HepG2 (cell line): ENCODE data around the gene RILPL1. TPM values are rescaled to one million over a fixed set of nuclear protein-coding genes. Genes with fewer than 3 reads are reported as not detected.

Source experiments
- ATAC-seq: fragments of 200-7000 bp; cut with Tn5 transposase; 3 replicates; pipeline ENCODE4 v1.9.1; 2020; ENCODE audit warnings: mild to moderate bottlenecking, moderate library complexity
- BruUV-seq: library from RNA; stranded (reverse); fragments of 400-500 nt; replicated peaks from 2 replicates; lab custom pipeline; 2021; lab: Mats Ljungman, UMichigan
- CTCF ChIA-PET: fragments of 300-600 bp; formaldehyde crosslinking; extraction: SDS; loops from one replicate; lab custom pipeline; 2021; ENCODE audit warnings: low total read pairs, inconsistent platforms, low intra/inter-chr PET ratio; lab: Yijun Ruan, JAX
- POLR2A ChIA-PET: fragments of 350-600 bp; sonication (Branson Sonifier 250); formaldehyde crosslinking; loops from one replicate; lab custom pipeline; 2020; ENCODE audit warnings: antibody characterized with exemption, inconsistent platforms; lab: Yijun Ruan, JAX
- DNase-seq: peaks from one replicate; pipeline ENCODE4 v3.0.0-alpha.2; 2015; ENCODE audit warnings: low spot score
- FAIRE-seq: peaks from 3 replicates; lab custom pipeline; 2011; peaks lifted over from hg19 to GRCh38; lab: Jason Lieb, UNC
- H2AFZ ChIP-seq: one replicate; pipeline ENCODE4 v1.6.1; 2011; ENCODE audit warnings: low read length, inconsistent platforms
- H3K27ac ChIP-seq: fragments of 300-600 bp; 3 replicates; pipeline ENCODE4 v1.8.0; 2011; ENCODE audit warnings: mixed run types, mild to moderate bottlenecking, mixed read lengths, low read length, inconsistent platforms; ENCODE audit not compliant: insufficient read depth; ENCODE audit errors: extremely low read length
- H3K27me3 ChIP-seq, 2 experiments: fragments of 200-600 bp in 1 of 2; 2 replicates in 1 of 2; 3 replicates in 1 of 2; pipeline versions ENCODE4 v1.6.0 to v1.8.0; 2011; ENCODE audit warnings: low read length in 2 of 2, mild to moderate bottlenecking in 2 of 2, moderate library complexity in 2 of 2, inconsistent platforms in 1 of 2; ENCODE audit not compliant: insufficient read depth in 2 of 2, control insufficient read depth in 1 of 2
- H3K36me3 ChIP-seq, 2 experiments: fragments of 200-600 bp in 1 of 2; replicated peaks in 1 of 2; 2 replicates in 1 of 2; 3 replicates in 1 of 2; pipeline versions ENCODE4 v1.5.1 to v1.8.0; 2011; ENCODE audit warnings: low read length in 2 of 2, inconsistent platforms in 1 of 2; ENCODE audit not compliant: insufficient read depth in 2 of 2, control insufficient read depth in 1 of 2
- H3K4me1 ChIP-seq: 2 replicates; pipeline ENCODE4 v1.5.1; 2012; ENCODE audit warnings: low read length, inconsistent platforms; ENCODE audit not compliant: insufficient read depth
- H3K4me2 ChIP-seq: 2 replicates; pipeline ENCODE4 v1.6.0; 2011; ENCODE audit warnings: low read depth, low read length, inconsistent platforms
- H3K4me3 ChIP-seq, 3 experiments: fragments of 200-600 bp in 1 of 3; sonication (generic), shearing (Covaris generic) in 1 of 3; replicated peaks in 1 of 3; 2 replicates each; pipeline ENCODE4 v1.5.1; 2011 to 2016; ENCODE audit warnings: low read length in 3 of 3, inconsistent platforms in 2 of 3, low read depth in 2 of 3, mild to moderate bottlenecking in 2 of 3, control low read depth in 1 of 3, mixed read lengths in 1 of 3; ENCODE audit not compliant: insufficient read depth in 1 of 3
- H3K79me2 ChIP-seq: one replicate; pipeline ENCODE4 v1.6.1; 2011; ENCODE audit warnings: low read length, inconsistent platforms; ENCODE audit not compliant: insufficient read depth
- H3K9ac ChIP-seq: 2 replicates; pipeline ENCODE4 v1.6.0; 2011; ENCODE audit warnings: mild to moderate bottlenecking, low read depth, low read length, inconsistent platforms; ENCODE audit not compliant: insufficient read depth
- H3K9me3 ChIP-seq: 2 replicates; pipeline ENCODE4 v1.5.1; 2012; ENCODE audit warnings: mild to moderate bottlenecking, low read length
- H4K20me1 ChIP-seq: 2 replicates; pipeline ENCODE4 v1.6.0; 2011; ENCODE audit warnings: inconsistent platforms, mild to moderate bottlenecking, low read length, moderate library complexity; ENCODE audit not compliant: insufficient read depth
- IKZF4 ChIP-seq: sonication (generic); formaldehyde crosslinking; IDR thresholded peaks from 2 replicates; pipeline ENCODE4 v1.5.1; 2020; ENCODE audit warnings: borderline replicate concordance, mild to moderate bottlenecking, low read depth, missing genetic modification reagents; ENCODE audit errors: not compliant biosample characterization
- MATR3 ChIP-seq: sonication (generic); formaldehyde crosslinking; IDR thresholded peaks from 2 replicates; pipeline ENCODE4 v1.4.0; 2020; ENCODE audit warnings: missing genetic modification reagents
- MBD4 ChIP-seq: IDR thresholded peaks from 2 replicates; pipeline ENCODE4 v1.6.1; 2012; ENCODE audit warnings: low read length, inconsistent platforms, borderline replicate concordance
- STAG1 ChIP-seq: sonication (generic); formaldehyde crosslinking; IDR thresholded peaks from 2 replicates; pipeline ENCODE4 v1.4.0; 2020; ENCODE audit warnings: missing genetic modification reagents
- ZNF101 ChIP-seq: sonication (generic); formaldehyde crosslinking; IDR thresholded peaks from 2 replicates; pipeline ENCODE4 v1.4.0; 2020; ENCODE audit warnings: mild to moderate bottlenecking, low read depth, missing genetic modification reagents, borderline replicate concordance
- ZNF383 ChIP-seq: sonication (generic); formaldehyde crosslinking; IDR thresholded peaks from 2 replicates; pipeline ENCODE4 v1.4.0; 2020; ENCODE audit warnings: missing genetic modification reagents, mild to moderate bottlenecking, borderline replicate concordance
- ZNF614 ChIP-seq: IDR thresholded peaks from 2 replicates; pipeline ENCODE4 v1.6.1; 2018; ENCODE audit warnings: missing biosample characterization, missing genetic modification reagents, inconsistent platforms, borderline replicate concordance
- WGBS: methylation state at CpG from one replicate; pipeline ENCODE4 v1.1.6; 2017; ENCODE audit warnings: low lambda C conversion rate; 5-methylcytosine and 5-hydroxymethylcytosine counted together
- in situ Hi-C: cut with HindIII; loops from 2 replicates; pipeline ENCODE4 v1.10.0; 2017; ENCODE audit warnings: low pct_unique_long_range_greater_than_20kb; ENCODE audit not compliant: extremely low pct_ligation_motif_present
- intact Hi-C: fragments of 100-400 bp; cut with micrococcal nuclease; formaldehyde crosslinking; loops from one replicate; pipeline ENCODE4 v1.10.0; 2022; ENCODE audit not compliant: unreplicated experiment
- polyA plus RNA-seq, 8 experiments: library from polyadenylated mRNA; depleted of rRNA in 3 of 8; stranded (reverse) in 7 of 8; unstranded in 1 of 8; fragments of >200 nt; fragmentation: Illumina TruSeq in 4 of 8; extraction: Trizol in 4 of 8; gene quantifications; 2 replicates each; pipeline versions ENCODE4 v1.2.1 to v1.2.3, GENCODE V29; 2011 to 2016; ENCODE audit warnings: low read depth in 4 of 8, missing spikeins in 1 of 8, mixed read lengths in 1 of 8; ENCODE audit not compliant: insufficient read depth in 1 of 8
- total RNA-seq, 5 experiments: library from RNA; depleted of rRNA; stranded (reverse); fragments of >200 nt; fragmentation: Illumina TruSeq; extraction: Trizol; gene quantifications; 2 replicates each; pipeline ENCODE4 v1.2.3, GENCODE V29; 2016; ENCODE audit warnings: low read depth in 1 of 5
- TF ChIP-seq, protein P1 (sequence below): sonication (generic); formaldehyde crosslinking; IDR thresholded peaks from 2 replicates; pipeline ENCODE4 v1.4.0; 2020; ENCODE audit warnings: missing genetic modification reagents
- TF ChIP-seq, protein P2 (sequence below): sonication (generic); formaldehyde crosslinking; IDR thresholded peaks from 2 replicates; pipeline ENCODE4 v1.5.0; 2020; ENCODE audit warnings: missing genetic modification reagents
- TF ChIP-seq, protein P3 (sequence below): sonication (generic); formaldehyde crosslinking; IDR thresholded peaks from 2 replicates; pipeline ENCODE4 v1.4.0; 2020; ENCODE audit warnings: missing genetic modification reagents
- TF ChIP-seq, protein P4 (sequence below): sonication (generic); formaldehyde crosslinking; IDR thresholded peaks from 2 replicates; pipeline ENCODE4 v1.5.0; 2020; ENCODE audit warnings: mild to moderate bottlenecking, missing genetic modification reagents, moderate library complexity

The RILPL1 gene
- total and polyA plus RNA-seq, 2 of the 13 experiments (the other 11 are each of a cell fraction or from before 2014, with no cell fraction given), result 5.8 to 28.4 TPM

DNA sequence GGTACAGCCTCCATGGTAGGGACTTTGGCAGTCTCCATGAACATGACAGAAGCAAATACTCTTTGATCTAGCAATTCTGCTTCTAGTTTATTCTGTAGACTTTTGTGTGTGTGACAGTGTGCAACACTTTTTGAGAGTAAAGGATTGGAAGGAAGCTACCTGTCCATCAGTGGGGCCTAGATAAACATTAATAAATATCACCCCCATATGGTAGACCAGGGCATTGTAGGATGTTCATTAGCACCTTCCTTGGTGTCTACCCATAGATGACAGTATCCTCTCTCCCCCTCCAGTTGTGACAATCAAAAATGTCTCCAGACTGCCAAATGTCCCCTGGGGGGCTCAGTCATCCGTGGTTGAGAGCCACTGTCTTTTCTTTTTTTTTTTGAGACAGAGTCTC lies 64.7 kb downstream of the RILPL1 start:
- no peak overlapping the region for H3K27ac ChIP-seq

GRCh38 chr12:123465084-123465483 lies 68.4 kb downstream of the RILPL1 start:
- Histone ChIP-seq H3K9me3 (no peaks in the 10 kb centered on the region), H3K79me2 (peaks cover 16% of the 10 kb centered on the region), H3K27me3 (no peaks in the 10 kb centered on the region), H4K20me1 (no peaks in the 10 kb centered on the region), H3K36me3 (peaks cover 4 to 18% of the 10 kb centered on the region in 2 experiments; a peak in 4 of 5 replicates), H3K4me2 (no peak overlapping the region), H3K9ac (no peak overlapping the region), H3K4me3 (no peak overlapping the region), H2AFZ (no peak overlapping the region), H3K4me1 (peaks cover 13% of the 10 kb centered on the region), H3K27ac (no peak overlapping the region)
- WGBS, result 100% methylated on average over 4 of the region's 4 CpGs
- ATAC-seq (no peak), DNase-seq (no peak), FAIRE-seq (no peak)
- ChIA-PET POLR2A (no interaction called here), CTCF (no interaction called here)
- intact Hi-C loops, result no loop called here
- in situ Hi-C loops, result no loop called here
- BruUV-seq, result no TSS peak
- no peak for TF ChIP-seq ZNF101 (CRISPR knock-in tag)
- no peak for TF ChIP-seq MBD4
- no peak for TF ChIP-seq ZNF383 (CRISPR knock-in tag)
- no peak for TF ChIP-seq ZNF614 (CRISPR knock-in tag)
- TF ChIP-seq, protein P1, sequence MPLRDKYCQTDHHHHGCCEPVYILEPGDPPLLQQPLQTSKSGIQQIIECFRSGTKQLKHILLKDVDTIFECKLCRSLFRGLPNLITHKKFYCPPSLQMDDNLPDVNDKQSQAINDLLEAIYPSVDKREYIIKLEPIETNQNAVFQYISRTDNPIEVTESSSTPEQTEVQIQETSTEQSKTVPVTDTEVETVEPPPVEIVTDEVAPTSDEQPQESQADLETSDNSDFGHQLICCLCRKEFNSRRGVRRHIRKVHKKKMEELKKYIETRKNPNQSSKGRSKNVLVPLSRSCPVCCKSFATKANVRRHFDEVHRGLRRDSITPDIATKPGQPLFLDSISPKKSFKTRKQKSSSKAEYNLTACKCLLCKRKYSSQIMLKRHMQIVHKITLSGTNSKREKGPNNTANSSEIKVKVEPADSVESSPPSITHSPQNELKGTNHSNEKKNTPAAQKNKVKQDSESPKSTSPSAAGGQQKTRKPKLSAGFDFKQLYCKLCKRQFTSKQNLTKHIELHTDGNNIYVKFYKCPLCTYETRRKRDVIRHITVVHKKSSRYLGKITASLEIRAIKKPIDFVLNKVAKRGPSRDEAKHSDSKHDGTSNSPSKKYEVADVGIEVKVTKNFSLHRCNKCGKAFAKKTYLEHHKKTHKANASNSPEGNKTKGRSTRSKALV (CRISPR knock-in tag), result no peak
- no peak for TF ChIP-seq IKZF4 (CRISPR knock-in tag)
- TF ChIP-seq, protein P2, sequence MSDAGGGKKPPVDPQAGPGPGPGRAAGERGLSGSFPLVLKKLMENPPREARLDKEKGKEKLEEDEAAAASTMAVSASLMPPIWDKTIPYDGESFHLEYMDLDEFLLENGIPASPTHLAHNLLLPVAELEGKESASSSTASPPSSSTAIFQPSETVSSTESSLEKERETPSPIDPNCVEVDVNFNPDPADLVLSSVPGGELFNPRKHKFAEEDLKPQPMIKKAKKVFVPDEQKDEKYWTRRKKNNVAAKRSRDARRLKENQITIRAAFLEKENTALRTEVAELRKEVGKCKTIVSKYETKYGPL (CRISPR knock-in tag), result no peak
- TF ChIP-seq, protein P3, sequence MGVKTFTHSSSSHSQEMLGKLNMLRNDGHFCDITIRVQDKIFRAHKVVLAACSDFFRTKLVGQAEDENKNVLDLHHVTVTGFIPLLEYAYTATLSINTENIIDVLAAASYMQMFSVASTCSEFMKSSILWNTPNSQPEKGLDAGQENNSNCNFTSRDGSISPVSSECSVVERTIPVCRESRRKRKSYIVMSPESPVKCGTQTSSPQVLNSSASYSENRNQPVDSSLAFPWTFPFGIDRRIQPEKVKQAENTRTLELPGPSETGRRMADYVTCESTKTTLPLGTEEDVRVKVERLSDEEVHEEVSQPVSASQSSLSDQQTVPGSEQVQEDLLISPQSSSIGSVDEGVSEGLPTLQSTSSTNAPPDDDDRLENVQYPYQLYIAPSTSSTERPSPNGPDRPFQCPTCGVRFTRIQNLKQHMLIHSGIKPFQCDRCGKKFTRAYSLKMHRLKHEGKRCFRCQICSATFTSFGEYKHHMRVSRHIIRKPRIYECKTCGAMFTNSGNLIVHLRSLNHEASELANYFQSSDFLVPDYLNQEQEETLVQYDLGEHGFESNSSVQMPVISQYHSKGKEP, result no peak

More for the DNA sequence above, 64.7 kb downstream of the RILPL1 start:
- in situ Hi-C loops, result no loop called here
- ChIA-PET POLR2A (interaction anchor here (1.3 kb wide), 1 partner anchor 11 kb away, joined by 3 read pairs; the partner anchor contains the start of gene SNRNP35), CTCF (no interaction called here)
- intact Hi-C loops, result no loop called here
- Histone ChIP-seq H3K9ac (no peak overlapping the region), H3K79me2 (peaks cover 2% of the 10 kb centered on the region), H3K36me3 (peaks cover 6 to 21% of the 10 kb centered on the region in 2 experiments; a peak in 4 of 5 replicates), H2AFZ (no peak overlapping the region), H4K20me1 (no peaks in the 10 kb centered on the region), H3K4me2 (no peak overlapping the region), H3K4me3 (no peak overlapping the region), H3K27me3 (no peaks in the 10 kb centered on the region), H3K9me3 (no peaks in the 10 kb centered on the region), H3K4me1 (peaks cover 47% of the 10 kb centered on the region)
- DNase-seq, result no peak
- 65% methylated on average over 1 of the region's 1 CpG for WGBS
- no TSS peak for BruUV-seq
- FAIRE-seq, result no peak
- peak; percentile 25; the same call in 2 of the 3 replicates for ATAC-seq
- TF ChIP-seq STAG1 (CRISPR knock-in tag) (peak; percentile 31), MATR3 (CRISPR knock-in tag) (no peak)
- TF ChIP-seq, protein P4, sequence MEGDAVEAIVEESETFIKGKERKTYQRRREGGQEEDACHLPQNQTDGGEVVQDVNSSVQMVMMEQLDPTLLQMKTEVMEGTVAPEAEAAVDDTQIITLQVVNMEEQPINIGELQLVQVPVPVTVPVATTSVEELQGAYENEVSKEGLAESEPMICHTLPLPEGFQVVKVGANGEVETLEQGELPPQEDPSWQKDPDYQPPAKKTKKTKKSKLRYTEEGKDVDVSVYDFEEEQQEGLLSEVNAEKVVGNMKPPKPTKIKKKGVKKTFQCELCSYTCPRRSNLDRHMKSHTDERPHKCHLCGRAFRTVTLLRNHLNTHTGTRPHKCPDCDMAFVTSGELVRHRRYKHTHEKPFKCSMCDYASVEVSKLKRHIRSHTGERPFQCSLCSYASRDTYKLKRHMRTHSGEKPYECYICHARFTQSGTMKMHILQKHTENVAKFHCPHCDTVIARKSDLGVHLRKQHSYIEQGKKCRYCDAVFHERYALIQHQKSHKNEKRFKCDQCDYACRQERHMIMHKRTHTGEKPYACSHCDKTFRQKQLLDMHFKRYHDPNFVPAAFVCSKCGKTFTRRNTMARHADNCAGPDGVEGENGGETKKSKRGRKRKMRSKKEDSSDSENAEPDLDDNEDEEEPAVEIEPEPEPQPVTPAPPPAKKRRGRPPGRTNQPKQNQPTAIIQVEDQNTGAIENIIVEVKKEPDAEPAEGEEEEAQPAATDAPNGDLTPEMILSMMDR (CRISPR knock-in tag), result peak; percentile 38
